OCI-LY3 (cell line): ENCODE results near the gene RTN4RL1.

Source experiments
- EZH2phosphoT487 ChIP-seq: fragments of 200-600 bp; shearing (Covaris generic); IDR thresholded peaks from 2 replicates; pipeline ENCODE4 v1.6.1; 2018; ENCODE audit warnings: antibody characterized with exemption, mixed run types, low read depth
- TF ChIP-seq, protein P1 (sequence below): fragments of 200-600, 300-600 bp; sonication (generic); IDR thresholded peaks from 2 replicates; pipeline ENCODE4 v1.5.1; 2014; ENCODE audit warnings: antibody characterized with exemption, low read length, low read depth

DNA sequence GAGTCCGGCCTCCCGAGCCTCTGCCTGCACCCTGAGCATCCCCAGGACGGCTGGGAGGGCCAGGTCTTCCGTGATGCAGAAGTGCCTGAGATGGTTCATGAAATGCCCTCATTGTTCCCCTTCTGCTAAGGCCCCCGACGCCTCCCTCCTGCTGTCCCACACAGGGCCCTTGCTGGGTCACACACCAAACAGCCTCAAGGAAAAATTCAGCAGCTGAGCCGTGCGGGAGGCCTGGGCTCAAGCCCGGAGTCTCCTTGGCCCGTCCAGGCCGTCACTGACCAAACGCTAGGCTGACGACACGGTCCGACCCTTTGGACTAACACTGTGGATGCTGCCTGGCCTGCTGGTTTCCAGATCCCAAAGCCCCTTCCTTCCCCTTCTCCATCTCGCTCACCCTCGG is 90.2 kb downstream of the RTN4RL1 start:
- TF ChIP-seq, protein P1, sequence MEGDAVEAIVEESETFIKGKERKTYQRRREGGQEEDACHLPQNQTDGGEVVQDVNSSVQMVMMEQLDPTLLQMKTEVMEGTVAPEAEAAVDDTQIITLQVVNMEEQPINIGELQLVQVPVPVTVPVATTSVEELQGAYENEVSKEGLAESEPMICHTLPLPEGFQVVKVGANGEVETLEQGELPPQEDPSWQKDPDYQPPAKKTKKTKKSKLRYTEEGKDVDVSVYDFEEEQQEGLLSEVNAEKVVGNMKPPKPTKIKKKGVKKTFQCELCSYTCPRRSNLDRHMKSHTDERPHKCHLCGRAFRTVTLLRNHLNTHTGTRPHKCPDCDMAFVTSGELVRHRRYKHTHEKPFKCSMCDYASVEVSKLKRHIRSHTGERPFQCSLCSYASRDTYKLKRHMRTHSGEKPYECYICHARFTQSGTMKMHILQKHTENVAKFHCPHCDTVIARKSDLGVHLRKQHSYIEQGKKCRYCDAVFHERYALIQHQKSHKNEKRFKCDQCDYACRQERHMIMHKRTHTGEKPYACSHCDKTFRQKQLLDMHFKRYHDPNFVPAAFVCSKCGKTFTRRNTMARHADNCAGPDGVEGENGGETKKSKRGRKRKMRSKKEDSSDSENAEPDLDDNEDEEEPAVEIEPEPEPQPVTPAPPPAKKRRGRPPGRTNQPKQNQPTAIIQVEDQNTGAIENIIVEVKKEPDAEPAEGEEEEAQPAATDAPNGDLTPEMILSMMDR = no peak
- no peak for TF ChIP-seq EZH2phosphoT487
